GM20431 (cell line): ENCODE data around the gene MAT1A.
"Not testable (repeated sequence)": the region's sequence is repeated elsewhere in the genome, so short reads cannot be mapped to it uniquely, and the experiment has no call there.

Source experiments
- in situ Hi-C: fragments of 300-500 bp; cut with MseI, MboI; formaldehyde crosslinking; loops from one replicate; pipeline ENCODE4 v1.15.0; 2020; ENCODE audit warnings: low sequenced_read_pairs; ENCODE audit not compliant: unreplicated experiment

Gene MAT1A

DNA sequence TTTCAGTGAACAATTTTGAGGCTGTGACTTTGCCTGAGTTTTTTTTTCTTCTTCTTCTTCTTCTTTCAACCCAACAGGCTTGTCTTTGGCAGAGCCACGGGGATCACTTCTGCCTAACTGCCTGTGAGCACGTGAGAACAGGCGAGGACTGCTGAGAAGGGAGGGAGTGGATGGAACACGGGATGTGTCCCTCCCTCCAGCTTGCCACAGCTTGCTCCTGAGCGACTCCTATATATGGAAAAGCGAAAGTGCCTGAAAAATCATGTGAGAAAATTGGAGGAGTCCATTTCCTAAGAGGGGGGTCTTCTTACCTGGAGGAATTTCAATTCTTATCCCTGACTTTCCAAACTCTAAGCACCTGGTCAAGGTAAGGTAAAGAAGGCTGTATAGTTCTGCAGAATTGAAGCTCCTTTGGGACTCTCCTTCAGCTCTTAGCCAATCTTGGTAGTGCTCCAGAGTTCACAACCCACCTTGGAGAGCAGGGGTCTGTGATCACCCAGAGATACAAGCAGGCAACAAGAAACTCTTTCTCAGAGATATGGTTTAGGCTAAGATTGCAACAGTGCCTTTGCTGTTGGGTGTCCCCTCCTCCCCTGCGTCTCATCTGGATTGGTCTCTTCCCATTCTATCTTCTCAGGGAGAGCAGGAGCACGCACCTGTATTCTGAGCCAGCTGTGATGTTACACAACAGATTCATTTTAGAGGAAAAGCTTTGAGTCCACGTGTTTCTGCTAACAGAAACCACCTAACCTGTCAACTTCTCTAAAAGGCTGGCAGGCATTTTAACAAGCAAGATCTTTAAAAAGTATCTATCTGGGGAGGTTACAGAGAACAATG, at the start of gene MAT1A:
TSS of gene MAT1A (minus strand) at position 208 of the 837 bp plus-strand sequence. CDS start 235 bp downstream, outside the sequence.
- in situ Hi-C loops = no loop called here

DNA sequence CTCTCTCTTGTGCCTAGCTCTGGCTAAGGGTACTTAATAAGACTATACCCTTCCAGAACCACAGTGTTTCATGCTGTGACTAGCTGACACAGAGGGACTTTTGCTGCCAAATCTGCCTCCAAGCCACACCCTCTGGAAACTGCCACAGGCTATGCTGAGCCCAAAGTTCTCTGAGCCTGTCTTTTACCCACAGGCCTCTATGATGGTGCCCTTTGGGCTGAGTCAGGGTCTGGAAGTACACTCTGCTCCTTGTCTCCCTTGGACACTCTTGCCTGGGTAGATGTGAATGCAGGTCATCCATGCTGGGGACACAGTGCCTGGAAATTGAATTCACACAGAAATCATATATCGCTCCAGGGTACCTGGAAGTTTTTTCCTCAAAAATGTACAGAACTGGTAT, 44.5 kb upstream of the MAT1A start:
- in situ Hi-C loops = no loop called here

DNA sequence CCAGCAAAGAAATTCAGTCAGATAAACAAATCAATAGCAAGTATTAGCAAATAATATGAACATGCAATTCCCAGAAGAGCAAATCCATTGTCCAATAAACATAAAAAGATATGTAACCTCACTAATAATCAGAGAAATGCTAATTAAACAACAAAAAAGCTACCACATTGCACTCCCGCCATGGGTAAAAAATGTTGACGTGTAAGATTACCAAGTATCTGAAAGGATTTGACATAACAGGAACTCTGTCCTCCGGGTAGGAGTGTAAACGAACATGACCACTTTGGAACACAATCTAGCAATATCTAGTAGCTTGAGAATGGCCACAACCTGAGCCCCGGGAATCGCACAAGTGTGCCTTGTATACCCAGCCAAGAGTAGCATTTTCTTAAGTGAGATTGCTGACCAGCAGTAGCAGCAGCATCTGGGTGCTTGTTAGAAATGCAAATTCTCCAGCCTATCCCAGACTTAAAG, 35.5 kb upstream of the MAT1A start:
- in situ Hi-C loops = no loop called here

DNA sequence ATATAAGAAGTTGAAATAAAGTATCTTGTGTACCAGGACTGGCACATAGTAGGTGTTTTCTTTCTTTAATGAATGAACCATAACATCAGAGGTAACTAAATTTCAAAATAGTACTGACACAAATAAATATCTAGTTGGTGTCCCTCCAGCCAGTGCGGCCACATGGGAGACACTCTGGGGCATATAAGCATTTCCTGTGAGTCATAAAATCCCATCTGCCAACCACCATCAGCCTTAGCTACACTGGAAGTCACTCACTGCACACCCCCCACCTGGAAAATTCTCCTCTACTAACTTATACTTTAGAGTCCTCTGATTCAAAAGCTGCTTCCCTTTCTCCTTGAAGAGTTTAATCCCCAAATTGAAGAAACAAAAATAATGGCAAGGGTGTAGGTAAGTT, 34.6 kb upstream of the MAT1A start:
- in situ Hi-C loops = no loop called here

DNA sequence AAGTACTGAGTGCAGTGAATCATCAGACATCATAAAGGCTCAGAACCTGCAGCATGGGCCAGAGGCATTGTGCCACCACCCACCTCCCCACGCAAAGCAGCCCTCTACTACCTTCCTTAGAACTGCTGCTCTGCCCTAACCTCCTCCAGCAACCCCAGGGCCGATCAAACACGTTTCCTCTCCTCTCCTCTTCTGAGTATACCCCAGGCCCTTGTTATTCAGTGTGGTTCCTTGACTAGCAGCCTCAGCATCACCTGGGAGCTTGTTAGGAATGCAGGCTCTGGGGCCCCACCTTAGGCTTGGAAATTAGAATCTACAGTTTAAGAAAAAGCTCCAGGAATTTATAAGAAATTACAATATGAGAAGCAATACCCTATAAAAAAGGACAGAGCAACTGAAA, 33.9 kb upstream of the MAT1A start:
- in situ Hi-C loops = no loop called here

DNA sequence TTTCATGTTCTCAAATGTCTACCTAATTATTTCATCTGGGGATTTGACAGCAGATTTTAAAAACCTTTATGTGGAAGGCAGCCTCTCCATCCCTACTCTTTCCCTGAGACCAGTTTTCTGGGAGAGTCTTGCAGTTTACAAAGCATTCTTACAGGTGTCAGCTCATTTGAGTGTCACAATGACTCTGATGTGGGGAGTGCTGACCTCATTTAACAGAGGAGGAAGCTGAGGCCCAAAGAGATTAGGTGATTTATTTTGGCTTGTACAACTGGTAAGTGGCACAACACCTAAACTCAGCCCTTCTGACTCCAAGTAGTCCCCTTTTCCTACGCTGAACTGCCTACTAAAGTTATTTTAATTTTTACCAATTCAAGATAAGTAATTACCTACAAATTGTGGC, 33.3 kb upstream of the MAT1A start:
- in situ Hi-C loops = no loop called here

DNA sequence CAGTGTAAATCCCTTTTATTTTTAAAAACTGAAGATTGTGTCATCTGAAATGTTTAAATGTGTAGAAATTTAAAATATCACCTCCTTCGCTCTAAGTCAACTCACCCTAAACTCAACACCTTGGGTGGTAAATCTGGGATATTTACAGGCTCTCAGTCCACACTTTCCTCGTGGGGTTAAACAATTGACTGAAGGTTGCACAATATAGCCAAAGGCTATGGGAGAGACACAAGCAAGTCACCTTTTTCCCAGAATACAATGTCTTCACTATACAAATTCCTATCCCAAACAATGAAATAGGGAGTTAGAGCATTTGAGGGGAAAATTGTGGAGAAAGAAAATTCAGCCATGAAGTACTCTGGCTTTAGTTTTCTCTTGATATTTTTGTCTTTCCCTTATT, 32.7 kb upstream of the MAT1A start:
- in situ Hi-C loops = no loop called here

DNA sequence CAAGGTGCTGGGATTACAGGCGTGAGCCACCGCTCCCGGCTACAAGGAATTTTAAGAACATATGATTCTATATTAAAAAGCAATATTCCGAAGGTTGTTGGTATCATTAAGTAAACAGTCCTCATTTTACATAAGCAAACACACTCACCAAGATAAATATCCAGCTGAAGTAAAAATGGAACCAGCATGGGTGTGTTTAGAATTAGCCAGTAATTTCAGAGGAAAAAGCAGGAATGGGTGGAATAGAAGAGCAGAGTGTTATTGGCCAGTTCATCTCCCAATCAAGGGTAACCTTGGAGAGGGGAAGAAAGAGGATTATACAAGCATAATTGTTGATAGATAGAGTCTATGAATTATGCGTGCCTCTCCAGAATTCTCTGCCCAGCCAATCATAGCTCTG, 31.7 kb upstream of the MAT1A start:
- in situ Hi-C loops = no loop called here

DNA sequence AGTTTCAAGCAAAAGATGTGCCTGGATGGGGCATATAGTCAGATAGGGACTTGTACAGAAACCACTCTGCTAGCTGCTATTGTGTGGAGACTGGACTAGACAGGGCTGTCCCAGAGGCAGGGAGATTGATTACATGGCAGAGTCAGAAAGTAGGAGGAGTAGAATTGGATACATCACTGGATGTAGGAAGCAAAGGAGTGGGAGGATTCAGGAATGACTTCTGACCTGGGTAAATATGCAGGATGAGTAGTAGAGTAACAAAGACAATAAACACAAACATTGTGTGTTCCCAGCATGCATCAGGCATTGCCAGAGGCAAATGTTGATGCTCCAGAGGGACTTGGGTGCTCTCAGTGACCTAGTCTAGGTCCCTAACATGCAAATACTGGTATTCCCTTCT, 30.9 kb upstream of the MAT1A start:
- in situ Hi-C loops = no loop called here

DNA sequence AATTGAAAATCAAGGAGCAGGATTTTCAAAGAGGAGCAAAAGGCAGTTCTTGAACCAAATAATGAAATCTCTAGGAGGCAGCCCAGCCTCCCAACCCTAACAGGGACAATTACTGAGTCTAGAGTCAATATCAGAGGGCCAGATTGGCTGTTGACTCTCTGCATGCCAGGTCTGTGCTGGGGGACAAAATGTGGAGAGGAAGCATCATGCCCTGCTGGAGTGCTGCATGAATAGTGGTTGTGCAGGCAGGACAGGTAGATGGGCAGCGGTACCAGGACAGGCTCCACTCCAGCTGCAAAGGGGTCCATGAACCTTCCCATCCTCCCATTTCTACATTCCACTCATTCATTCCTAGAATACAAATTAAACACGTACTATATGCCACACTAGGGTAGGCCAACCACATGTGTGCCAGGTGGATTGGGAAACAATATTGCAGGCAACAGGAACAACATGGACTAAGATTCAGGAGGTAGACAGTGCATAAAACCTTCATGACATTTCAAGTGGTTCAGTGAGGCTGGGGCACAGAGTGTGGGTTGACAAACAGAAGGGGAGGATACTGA, 30.4 kb upstream of the MAT1A start:
- in situ Hi-C loops = no loop called here

DNA sequence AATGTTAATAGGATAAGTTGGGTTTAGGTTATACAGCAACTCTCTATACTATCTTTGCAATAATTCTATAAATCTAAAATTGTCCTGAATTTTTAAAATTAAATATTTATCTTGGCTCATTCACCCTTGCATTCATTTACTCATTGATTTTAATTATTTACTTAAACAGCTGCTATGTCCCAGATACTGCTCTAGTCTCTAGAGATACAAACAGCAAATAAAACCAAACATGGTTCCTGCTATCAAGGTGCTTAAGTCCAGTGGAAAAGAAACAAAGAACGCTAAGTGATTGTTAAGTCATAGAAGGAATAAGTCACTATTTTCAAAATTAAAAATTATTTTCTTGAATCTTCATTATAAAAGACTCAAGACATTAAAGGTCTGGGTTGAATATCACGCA, 29.9 kb upstream of the MAT1A start:
- in situ Hi-C loops = no loop called here

DNA sequence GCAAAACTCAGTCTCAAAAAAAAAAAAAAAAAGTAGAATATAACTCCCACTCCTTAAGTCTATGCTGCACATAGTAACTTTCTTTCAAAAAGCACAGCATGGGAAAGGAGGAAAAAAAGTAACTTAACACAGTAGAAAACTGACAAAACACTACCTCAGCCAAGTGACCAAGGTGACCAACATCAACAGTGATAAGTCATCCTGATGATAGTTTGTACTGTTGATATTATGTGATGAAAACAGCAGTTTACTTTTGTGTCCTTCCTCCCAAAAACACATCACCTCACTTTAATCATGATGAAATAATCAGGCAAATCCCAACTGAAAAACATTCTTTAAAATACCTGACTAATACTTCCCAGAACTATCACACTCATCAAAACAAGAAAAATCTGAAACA, 29.3 kb upstream of the MAT1A start:
- in situ Hi-C loops = no loop called here

DNA sequence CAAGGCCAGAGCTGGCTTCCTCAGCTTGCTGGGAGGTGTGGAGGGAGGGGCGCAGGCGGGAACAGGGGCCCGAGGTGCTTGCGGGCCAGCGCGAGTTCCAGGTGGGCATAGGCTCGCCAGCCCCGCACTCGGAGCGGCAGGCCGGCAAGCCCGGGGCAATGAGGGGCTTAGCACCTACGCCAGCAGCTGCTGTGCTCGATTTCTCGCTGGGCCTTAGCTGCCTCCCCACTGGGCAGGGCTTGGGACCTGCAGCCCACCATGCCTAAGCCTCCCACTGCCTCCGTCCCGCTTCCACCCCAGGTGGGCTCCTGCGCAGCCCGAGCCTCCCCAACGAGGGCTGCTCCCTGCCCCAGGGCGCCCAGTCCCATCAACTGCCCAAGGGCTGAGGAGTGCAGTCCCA, 25.9 kb upstream of the MAT1A start:
- in situ Hi-C loops = no loop called here

DNA sequence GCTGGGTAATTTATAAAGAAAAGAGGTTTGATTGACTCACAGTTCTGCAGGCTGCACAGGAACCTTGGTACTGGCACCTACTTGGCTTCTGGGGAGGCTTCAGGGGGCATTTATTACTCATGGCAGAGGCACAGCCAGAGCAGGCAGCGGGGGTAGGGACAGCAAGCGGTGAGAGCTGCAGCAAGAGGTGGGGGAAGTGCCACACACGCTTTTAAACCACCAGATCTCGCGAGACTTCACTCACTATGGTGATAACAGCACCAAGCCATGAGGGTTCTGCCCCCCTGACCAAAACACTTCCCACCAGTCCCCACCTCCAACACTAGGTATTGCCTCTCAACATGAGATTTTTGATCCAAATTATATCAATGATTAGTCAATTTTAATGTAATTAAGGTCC, 24.1 kb upstream of the MAT1A start:
- in situ Hi-C loops = no loop called here

DNA sequence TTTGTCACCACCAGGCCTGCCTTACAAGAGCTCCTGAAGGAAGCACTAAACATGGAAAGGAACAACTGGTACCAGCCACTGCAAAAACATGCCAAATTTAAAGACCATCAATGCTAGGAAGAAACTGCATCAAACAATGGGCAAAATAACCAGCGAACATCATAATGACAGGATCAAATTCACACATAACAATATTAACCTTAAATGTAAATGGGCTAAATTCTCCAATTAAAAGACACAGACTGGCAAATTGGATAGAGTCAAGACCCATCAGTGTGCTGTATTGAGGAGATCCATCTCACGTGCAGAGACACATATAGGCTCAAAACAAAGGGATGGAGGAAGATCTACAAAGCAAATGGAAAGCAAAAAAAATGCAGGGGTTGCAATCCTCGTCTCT, 16.5 kb upstream of the MAT1A start:
- in situ Hi-C loops = not testable (repeated sequence)

DNA sequence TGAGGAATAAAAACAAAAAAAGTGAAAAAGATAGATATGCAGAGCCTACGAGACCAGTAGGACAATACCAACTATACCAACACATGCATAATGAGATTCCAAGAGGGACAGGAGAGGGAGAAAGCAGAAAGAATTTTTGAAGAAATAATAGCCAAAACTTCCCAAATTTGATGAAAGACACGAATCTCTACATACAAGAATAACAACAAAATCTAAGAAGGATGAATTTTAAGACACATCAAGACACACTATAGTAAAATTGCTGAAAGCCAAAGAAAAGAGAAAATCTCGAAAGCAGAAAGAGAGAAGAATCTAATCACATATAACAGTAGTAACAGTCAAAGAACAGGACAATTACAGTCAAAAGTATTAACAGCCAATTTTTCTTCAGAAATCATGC, 7.5 kb upstream of the MAT1A start:
- in situ Hi-C loops = no loop called here

DNA sequence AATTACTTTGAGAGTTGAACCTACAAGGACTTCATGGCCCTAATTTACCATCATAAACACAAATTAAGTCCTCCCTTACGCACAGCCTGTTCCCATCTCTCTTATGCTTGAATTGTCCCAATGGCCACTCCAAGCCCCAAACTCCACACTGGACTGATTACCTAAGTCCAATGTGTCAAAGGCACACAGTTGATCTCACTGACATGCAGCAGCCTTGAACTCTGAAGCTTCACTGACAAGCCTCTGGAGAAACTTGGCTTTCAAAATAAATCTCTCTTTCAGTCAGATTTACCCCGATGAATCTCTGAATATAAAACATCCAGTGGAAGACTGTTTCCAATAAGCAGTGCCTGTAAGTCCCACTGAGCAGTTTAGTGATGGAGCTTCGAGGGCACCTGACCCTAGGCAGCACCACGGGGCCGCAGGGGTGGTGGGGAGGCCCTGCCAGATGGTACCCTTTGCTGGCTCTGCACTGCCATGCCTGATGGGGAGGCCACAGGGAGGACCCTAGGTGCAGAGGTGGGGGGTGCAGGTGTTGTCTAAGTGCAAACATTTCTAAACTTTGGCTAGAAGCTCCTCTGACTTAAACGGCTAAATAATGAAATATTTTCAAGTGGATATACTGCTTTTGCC, 3.3 kb upstream of the MAT1A start:
- in situ Hi-C loops = no loop called here

DNA sequence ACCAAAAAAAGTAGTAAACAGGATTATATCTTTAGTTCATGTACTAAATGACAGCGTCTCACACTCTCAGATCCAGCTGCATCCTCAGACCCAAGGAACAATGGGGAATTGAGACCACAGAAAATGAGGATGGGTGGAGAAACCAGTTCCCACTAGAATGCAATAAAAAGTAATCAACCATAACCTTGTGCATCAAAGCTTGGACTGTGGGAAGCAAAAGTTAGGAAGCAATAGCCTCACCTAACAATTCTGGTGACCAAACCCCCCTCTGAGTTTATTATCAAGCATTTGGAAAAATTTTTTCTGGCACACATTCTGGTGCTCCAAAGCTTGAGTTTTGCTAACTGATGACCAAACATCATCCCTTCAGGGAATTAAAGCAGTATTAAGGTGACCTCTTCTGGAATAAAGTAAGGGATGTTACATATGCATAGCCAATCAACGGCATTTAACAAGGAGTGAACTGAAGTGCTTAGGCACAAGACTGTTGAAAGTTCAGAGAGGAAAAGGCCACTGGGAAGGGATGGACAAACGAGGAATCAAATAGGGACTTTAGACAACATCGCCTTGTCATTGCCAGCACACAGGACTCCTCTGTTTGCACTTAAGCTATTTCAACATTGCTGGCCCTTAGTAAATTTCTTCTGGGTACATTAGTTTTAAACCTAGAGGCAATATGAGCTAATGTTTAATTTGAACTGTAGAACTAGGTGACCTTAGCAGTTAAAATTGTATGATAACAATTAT, 1.2 kb upstream of the MAT1A start:
- in situ Hi-C loops = no loop called here

DNA sequence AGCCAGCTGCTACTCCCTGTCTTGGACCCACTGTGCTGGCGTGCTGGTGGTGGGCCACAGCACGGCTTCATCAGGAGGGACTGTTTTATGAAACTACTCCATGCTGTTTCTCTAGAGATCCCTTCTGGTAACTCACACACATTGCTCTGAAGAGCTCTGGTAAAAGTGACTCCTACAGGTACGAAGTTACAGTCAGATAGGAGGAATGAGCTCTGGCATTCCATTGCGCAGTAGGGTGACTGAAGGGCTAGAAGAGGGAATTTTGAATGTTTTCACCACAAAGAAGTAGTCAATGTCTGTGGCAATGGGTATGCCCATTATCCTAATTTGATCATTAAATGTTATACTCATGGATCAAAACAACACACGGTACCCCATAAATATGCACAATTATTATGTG, 609 bp downstream of the MAT1A start:
- in situ Hi-C loops = no loop called here

DNA sequence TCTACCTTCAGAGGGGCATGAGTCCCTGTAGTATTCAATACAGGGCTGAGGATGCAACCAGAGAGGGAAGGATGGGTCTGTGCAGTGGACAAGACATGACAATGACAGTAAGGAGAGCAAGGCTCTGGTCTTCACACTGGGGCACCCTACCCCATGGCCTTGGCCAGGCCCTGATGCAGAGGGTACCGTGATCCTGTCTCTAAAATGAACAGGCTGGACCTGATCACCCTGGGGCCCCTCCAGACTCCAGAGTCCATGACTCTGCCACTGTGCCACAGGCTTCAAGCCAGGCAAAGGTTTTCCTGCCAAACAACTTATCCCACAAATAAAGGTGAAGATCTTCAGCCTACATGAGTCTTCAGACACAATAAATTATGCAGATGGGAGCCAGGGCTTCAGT, 4.9 kb downstream of the MAT1A start:
- in situ Hi-C loops = no loop called here
